Measurements from ENCODE around the gene CDT1.

- TF ChIP-seq CTCF (IDR thresholded peaks at IDR 0.05) (no peak), POLR2AphosphoS5 (IDR thresholded peaks at IDR 0.05; ENCODE audit: low read depth, low read length) (no peak)
Measured at GRCh38 chr16:88831838-88832237, 28.2 kb downstream of the CDT1 start.
